HepG2 (cell line): ENCODE data around the gene GAN.

Source experiments
- EP300 ChIP-seq, 3 experiments: sonication (generic) in 1 of 3; formaldehyde crosslinking in 1 of 3; IDR thresholded peaks; 2 replicates each; pipeline versions ENCODE4 v1.5.1 to v1.6.1; 2011 to 2020; ENCODE audit warnings: low read depth in 2 of 3, low read length in 2 of 3, borderline replicate concordance in 1 of 3, improper control_type of control experiment in 1 of 3, mild to moderate bottlenecking in 1 of 3, missing genetic modification reagents in 1 of 3, moderate library complexity in 1 of 3
- ERF ChIP-seq: IDR thresholded peaks from 2 replicates; pipeline ENCODE4 v1.6.1; 2018; ENCODE audit warnings: missing biosample characterization, missing genetic modification reagents
- FOSL1 ChIP-seq: sonication (generic); formaldehyde crosslinking; IDR thresholded peaks from 2 replicates; pipeline ENCODE4 v1.9.0; 2021; ENCODE audit warnings: missing genetic modification reagents, borderline replicate concordance
- TARDBP ChIP-seq: sonication (generic); formaldehyde crosslinking; IDR thresholded peaks from 2 replicates; pipeline ENCODE4 v1.8.0; 2022; ENCODE audit warnings: mild to moderate bottlenecking, missing genetic modification reagents
- THAP11 ChIP-seq: IDR thresholded peaks from 2 replicates; pipeline ENCODE4 v1.6.1; 2016; ENCODE audit warnings: missing biosample characterization, missing genetic modification reagents
- TF ChIP-seq, protein P1 (sequence below): sonication (generic); formaldehyde crosslinking; IDR thresholded peaks from 2 replicates; pipeline ENCODE4 v1.5.1; 2020; ENCODE audit warnings: mild to moderate bottlenecking, missing genetic modification reagents
- TF ChIP-seq, protein P2 (sequence below): sonication (generic); formaldehyde crosslinking; IDR thresholded peaks from 2 replicates; pipeline ENCODE4 v1.5.0; 2020; ENCODE audit warnings: mild to moderate bottlenecking, missing genetic modification reagents, moderate library complexity

- TF ChIP-seq FOSL1 (CRISPR knock-in tag): no peak
- TF ChIP-seq, protein P1, sequence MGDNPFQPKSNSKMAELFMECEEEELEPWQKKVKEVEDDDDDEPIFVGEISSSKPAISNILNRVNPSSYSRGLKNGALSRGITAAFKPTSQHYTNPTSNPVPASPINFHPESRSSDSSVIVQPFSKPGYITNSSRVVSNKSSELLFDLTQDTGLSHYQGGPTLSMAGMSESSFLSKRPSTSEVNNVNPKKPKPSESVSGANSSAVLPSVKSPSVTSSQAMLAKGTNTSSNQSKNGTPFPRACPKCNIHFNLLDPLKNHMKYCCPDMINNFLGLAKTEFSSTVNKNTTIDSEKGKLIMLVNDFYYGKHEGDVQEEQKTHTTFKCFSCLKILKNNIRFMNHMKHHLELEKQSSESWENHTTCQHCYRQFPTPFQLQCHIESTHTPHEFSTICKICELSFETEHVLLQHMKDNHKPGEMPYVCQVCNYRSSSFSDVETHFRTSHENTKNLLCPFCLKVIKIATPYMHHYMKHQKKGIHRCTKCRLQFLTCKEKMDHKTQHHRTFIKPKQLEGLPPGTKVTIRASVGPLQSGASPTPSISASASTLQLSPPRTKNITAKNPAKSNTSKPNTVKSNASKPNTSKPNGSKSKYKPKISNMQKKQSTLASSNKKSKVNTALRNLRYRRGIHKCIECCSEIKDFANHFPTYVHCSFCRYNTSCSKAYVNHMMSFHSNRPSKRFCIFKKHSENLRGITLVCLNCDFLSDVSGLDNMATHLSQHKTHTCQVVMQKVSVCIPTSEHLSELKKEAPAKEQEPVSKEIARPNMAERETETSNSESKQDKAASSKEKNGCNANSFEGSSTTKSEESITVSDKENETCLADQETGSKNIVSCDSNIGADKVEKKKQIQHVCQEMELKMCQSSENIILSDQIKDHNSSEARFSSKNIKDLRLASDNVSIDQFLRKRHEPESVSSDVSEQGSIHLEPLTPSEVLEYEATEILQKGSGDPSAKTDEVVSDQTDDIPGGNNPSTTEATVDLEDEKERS (CRISPR knock-in tag): no peak
- TF ChIP-seq TARDBP (CRISPR knock-in tag): no peak
- TF ChIP-seq, protein P2, sequence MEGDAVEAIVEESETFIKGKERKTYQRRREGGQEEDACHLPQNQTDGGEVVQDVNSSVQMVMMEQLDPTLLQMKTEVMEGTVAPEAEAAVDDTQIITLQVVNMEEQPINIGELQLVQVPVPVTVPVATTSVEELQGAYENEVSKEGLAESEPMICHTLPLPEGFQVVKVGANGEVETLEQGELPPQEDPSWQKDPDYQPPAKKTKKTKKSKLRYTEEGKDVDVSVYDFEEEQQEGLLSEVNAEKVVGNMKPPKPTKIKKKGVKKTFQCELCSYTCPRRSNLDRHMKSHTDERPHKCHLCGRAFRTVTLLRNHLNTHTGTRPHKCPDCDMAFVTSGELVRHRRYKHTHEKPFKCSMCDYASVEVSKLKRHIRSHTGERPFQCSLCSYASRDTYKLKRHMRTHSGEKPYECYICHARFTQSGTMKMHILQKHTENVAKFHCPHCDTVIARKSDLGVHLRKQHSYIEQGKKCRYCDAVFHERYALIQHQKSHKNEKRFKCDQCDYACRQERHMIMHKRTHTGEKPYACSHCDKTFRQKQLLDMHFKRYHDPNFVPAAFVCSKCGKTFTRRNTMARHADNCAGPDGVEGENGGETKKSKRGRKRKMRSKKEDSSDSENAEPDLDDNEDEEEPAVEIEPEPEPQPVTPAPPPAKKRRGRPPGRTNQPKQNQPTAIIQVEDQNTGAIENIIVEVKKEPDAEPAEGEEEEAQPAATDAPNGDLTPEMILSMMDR (CRISPR knock-in tag): no peak
- TF ChIP-seq EP300 (IDR thresholded peaks at IDR 0.05; ENCODE audit: low read depth in 2 of 2, low read length in 2 of 2): no peak
- TF ChIP-seq EP300 (CRISPR knock-in tag; IDR thresholded peaks at IDR 0.05; ENCODE audit: borderline replicate concordance): no peak
- no peak for TF ChIP-seq THAP11
- no peak for TF ChIP-seq ERF (CRISPR knock-in tag)
These were observed 55.2 kb downstream of the GAN start for GRCh38 chr16:81369888-81370504.
